ENCODE data around the gene HOXB6.

- no peak for TF ChIP-seq EZH2phosphoT487 (IDR thresholded peaks at IDR 0.05; ENCODE audit: borderline replicate concordance)
- no peak for TF ChIP-seq CTCF (conservative IDR thresholded peaks at IDR 0.05; ENCODE audit: low read length)
Observed at GRCh38 chr17:48612456-48612853, 7.7 kb upstream of the HOXB6 start.

Data from Loucy (cell line).